Mononuclear cell (primary cell): Measurements from ENCODE around the gene SPDYE4. TPM values are rescaled to one million over a fixed set of nuclear protein-coding genes. Genes with fewer than 3 reads are reported as not detected.

ENCODE experiments used
- H3K27me3 ChIP-seq: 2 replicates; pipeline ENCODE4 v1.6.0; 2011; ENCODE audit warnings: low read length, control low read depth; ENCODE audit not compliant: insufficient read depth
- H3K4me1 ChIP-seq: 2 replicates; pipeline ENCODE4 v1.5.1; 2011; ENCODE audit warnings: mild to moderate bottlenecking, low read length, control low read depth; ENCODE audit not compliant: insufficient read depth
- H3K4me3 ChIP-seq: 2 replicates; pipeline ENCODE4 v1.5.1; 2011; ENCODE audit warnings: mild to moderate bottlenecking, low read length, moderate library complexity
- H3K9me3 ChIP-seq: 2 replicates; pipeline ENCODE4 v1.5.1; 2011; ENCODE audit warnings: low read depth, mild to moderate bottlenecking, control low read depth, low read length
- total RNA-seq: library from RNA; depleted of rRNA; stranded (reverse); fragments of >200 nt; gene quantifications from one replicate; pipeline ENCODE4 v1.2.3, GENCODE V29; 2012

The SPDYE4 gene
- total RNA-seq, 1 donor, result not detected

- no peaks in the 10 kb centered on the region for H3K27me3 ChIP-seq
- peaks cover 4% of the 10 kb centered on the region for H3K4me1 ChIP-seq
- H3K9me3 ChIP-seq, result no peaks in the 10 kb centered on the region
- no peak overlapping the region for H3K4me3 ChIP-seq
These were observed 22.0 kb downstream of the SPDYE4 start for GRCh38 chr17:8736362-8736761.

- Histone ChIP-seq H3K4me1 (peaks cover under 1% of the 10 kb centered on the region), H3K4me3 (no peak overlapping the region), H3K9me3 (no peaks in the 10 kb centered on the region), H3K27me3 (no peaks in the 10 kb centered on the region)
These were observed 22.9 kb downstream of the SPDYE4 start for GRCh38 chr17:8735336-8735939.

- Histone ChIP-seq H3K27me3 (no peaks in the 10 kb centered on the region), H3K4me1 (no peaks in the 10 kb centered on the region), H3K9me3 (no peaks in the 10 kb centered on the region), H3K4me3 (no peak overlapping the region)
These were observed 23.5 kb downstream of the SPDYE4 start for GRCh38 chr17:8734876-8735275.

DNA sequence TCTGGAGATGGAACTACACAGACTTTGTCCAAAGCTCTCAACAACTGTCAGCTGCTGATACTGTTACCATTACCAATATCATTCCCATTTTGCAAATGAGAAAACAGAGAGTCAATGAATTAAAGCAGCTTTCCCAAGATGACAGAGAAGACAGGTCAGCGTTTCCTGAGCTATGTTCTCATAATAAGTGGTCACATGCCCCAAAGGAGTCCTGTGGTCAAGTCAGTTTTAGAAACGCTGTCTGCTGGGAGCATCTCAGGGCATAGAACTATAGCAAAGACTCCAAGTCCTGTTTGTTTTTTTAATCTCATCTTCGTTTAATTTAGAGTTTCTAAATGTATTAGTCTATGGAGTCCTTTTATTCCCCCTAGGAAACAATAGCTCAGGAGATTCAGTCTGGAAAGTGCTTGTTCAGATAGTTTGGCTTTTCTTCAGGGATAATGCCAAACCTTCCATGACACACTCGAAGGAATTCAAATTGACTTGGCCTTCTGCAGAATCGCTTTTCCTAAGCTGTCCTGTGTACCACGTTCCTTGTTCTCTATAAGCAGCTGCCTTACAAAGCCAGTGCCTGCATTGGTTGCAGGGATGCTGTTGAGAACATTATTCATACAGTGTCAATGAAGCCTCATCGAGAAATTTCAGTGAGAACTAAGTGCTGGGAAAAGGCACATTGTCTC, 25.8 kb downstream of the SPDYE4 start:
- Histone ChIP-seq H3K4me3 (no peak overlapping the region), H3K27me3 (no peaks in the 10 kb centered on the region), H3K4me1 (no peaks in the 10 kb centered on the region), H3K9me3 (no peaks in the 10 kb centered on the region)

DNA sequence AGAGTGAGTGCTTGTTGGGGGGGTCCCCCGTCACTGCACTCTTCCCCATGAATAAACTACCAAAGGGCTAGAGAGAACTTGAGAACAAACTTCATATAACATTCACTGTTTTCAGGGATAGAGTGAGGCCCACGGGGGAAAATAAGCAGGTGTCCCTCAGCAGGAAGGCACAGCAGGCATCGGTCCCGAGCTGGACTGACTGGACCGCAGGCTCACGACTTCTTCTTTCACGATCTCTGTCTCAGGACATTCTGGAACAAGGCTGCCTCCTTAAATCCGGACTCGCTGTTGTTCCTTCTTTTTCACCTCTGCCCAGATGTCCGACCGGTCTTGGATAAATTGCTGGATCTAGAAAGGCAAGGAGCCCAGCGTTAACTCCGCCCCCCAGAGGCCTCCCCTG, 28.5 kb downstream of the SPDYE4 start:
- H3K4me3 ChIP-seq, result no peak overlapping the region
- H3K9me3 ChIP-seq, result no peaks in the 10 kb centered on the region
- peaks cover 8% of the 10 kb centered on the region for H3K4me1 ChIP-seq
- H3K27me3 ChIP-seq, result no peaks in the 10 kb centered on the region

GRCh38 chr17:8729421-8729820, 28.9 kb downstream of the SPDYE4 start:
- no peaks in the 10 kb centered on the region for H3K27me3 ChIP-seq
- no peak overlapping the region for H3K4me3 ChIP-seq
- peaks cover 8% of the 10 kb centered on the region for H3K4me1 ChIP-seq
- no peaks in the 10 kb centered on the region for H3K9me3 ChIP-seq

DNA sequence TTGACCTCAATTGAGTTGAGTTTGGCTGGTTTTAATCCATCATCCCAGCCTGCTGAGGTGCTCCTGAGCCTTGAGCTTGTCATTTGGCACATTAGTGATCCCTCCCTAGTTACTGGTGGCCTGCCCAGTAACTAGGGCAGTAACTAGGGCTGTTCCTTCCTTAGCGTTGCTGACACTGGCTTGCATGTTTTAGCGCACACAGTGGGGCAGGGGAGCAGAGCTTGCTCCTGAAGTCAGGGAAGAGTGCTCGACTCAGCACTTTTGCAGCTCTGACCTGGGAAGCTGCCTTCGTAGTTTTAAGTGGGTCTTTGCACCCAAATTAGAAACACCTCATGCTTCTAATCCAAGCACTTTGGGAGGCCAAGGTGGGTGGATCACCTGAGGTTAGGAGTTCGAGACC, 29.4 kb downstream of the SPDYE4 start:
- Histone ChIP-seq H3K4me3 (no peak overlapping the region), H3K9me3 (no peaks in the 10 kb centered on the region), H3K4me1 (peaks cover 8% of the 10 kb centered on the region), H3K27me3 (no peaks in the 10 kb centered on the region)

DNA sequence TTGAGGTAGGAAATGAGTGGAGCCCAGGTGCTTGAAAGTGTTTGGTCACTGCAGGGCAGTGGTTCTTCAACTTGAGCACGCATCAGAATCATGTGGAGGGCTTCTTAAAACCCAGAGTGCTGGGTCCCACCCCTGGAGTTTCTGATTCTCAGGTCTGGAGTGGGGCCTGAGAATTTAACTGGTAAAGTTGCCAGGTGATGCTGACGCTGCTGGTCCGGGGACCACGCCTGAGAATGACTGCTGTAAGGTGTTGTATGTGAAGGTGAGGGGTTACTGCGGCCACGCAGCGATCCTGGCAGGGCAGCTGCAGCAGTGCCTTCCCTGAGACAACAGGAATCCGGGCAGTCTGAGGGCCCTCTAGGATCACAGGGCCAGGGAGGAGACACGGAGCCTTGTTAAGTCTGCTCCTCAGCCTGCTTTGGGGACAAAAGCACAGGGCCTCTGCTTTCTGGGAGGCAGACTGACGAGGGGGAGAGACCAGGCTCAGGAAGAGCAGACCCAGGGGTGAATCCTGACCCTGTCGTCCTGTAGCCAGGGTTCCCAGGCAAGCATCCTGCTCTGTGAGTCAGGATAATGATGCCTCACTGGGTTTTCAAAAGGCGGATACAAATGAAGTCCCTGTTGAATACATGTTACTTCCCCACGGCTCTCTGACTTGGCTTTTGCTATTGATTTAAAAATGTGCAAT, 30.0 kb downstream of the SPDYE4 start:
- Histone ChIP-seq H3K27me3 (no peaks in the 10 kb centered on the region), H3K4me1 (peaks cover 8% of the 10 kb centered on the region), H3K4me3 (no peak overlapping the region), H3K9me3 (no peaks in the 10 kb centered on the region)

DNA sequence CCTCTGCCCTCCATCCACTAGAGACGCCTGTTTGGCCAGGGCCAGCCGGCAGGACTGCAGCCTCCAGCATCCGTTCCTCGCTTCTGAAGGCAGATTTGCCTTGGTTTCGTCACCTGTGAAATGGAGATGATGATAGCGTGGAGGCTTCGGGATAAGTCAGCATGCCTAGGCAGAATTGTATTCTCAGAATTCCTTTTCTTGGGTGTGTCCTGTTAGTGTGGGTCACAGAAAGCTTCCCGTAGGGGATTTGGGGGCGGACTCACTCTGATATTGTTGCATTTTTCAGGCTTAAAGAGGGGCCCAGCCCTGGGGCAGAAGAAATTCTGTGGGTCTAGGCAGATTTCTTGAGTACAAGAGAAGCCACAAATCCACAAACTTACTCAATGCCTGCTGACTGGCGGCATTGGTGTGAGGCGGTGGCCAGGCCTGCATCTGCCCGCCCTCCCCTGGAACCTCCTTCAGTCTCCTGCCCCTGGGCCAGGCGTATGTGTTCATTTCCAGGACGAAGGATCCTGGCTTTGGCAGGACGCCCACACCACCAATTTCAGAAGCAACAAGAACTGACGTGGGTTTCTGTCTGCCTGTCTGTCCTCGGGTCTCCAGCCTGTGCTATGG, 31.3 kb downstream of the SPDYE4 start:
- Histone ChIP-seq H3K9me3 (no peaks in the 10 kb centered on the region), H3K27me3 (no peaks in the 10 kb centered on the region), H3K4me3 (no peak overlapping the region), H3K4me1 (peaks cover 8% of the 10 kb centered on the region)

GRCh38 chr17:8725881-8726876, 32.2 kb downstream of the SPDYE4 start:
- Histone ChIP-seq H3K4me1 (peaks cover 8% of the 10 kb centered on the region), H3K9me3 (no peaks in the 10 kb centered on the region), H3K27me3 (no peaks in the 10 kb centered on the region), H3K4me3 (no peak overlapping the region)

GRCh38 chr17:8724451-8724850, 33.9 kb downstream of the SPDYE4 start:
- H3K4me1 ChIP-seq, result peaks cover 8% of the 10 kb centered on the region
- H3K27me3 ChIP-seq, result no peaks in the 10 kb centered on the region
- H3K4me3 ChIP-seq, result no peak overlapping the region
- no peaks in the 10 kb centered on the region for H3K9me3 ChIP-seq

DNA sequence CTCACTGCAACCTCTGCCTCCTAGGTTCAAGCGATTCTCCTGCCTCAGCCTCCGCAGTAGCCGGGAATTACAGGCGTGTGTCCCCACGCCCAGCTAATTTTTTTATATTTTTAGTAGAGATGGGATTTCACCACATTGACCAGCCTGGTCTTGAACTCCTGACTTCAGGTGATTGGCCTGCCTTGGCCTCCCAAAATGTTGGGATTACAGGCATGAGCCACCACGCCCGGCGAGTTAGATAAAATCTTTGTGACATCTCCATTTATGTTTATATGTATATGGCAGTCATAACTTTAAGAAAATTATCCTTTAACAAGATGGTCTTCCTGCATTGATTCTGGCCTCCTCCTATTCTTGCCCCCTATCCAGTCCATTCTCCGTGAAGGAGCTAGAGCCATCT, 37.8 kb downstream of the SPDYE4 start:
- no peak overlapping the region for H3K4me3 ChIP-seq
- H3K4me1 ChIP-seq, result no peaks in the 10 kb centered on the region
- H3K9me3 ChIP-seq, result no peaks in the 10 kb centered on the region
- no peaks in the 10 kb centered on the region for H3K27me3 ChIP-seq

- no peaks in the 10 kb centered on the region for H3K9me3 ChIP-seq
- no peaks in the 10 kb centered on the region for H3K27me3 ChIP-seq
- H3K4me3 ChIP-seq, result no peak overlapping the region
- no peaks in the 10 kb centered on the region for H3K4me1 ChIP-seq
These were observed 38.8 kb downstream of the SPDYE4 start for GRCh38 chr17:8719291-8720246.
